ENCODE data around the gene MYO1E. TPM values are rescaled to one million over a fixed set of nuclear protein-coding genes. Genes with fewer than 3 reads are reported as not detected.

MYO1E gene
- total RNA-seq, 2 experiments from 2014 or later: 1.5 to 26.5 TPM

DNA sequence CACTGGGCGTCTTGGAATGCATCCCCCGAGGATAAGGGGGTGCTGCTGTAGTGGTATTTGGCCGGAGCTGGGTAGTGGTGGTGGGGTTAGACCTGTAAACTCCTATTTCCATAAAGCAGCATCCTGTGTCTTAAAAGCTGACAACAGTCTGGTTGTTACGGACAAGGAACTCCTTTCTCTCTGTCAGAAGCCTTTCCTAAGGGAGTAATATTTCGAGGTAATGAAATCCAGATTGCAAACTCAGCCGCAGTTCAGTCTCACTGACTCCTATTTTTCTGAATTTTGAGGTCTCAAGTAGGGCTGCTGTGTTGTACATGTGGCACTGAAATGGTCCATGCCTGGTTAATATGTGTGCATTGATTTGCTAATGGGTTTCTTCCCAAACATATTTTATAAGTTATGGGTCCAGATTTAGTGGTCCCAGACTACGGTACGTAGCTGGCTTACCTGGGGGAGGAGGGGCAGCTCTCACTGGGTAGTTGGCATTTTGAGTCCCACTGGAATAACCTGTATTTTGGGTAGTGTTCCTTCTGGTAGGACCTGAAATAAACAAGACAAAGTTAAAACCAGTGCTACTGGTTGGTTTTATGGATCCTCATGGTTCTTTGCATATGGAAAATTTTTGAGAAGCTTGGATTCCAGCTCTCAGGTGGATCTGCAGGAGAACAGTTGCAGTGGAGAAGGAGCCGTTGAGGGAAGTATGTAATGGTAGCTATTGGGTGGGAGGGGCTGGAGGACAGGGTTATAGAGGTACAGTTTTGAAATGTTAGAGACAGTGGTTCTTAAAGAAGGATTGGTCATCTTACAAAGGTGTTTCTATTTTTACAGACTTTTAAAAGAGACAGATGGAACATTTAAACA is 214.6 kb downstream of the MYO1E start:
- no TSS peak for BruUV-seq (replicated peaks)

DNA sequence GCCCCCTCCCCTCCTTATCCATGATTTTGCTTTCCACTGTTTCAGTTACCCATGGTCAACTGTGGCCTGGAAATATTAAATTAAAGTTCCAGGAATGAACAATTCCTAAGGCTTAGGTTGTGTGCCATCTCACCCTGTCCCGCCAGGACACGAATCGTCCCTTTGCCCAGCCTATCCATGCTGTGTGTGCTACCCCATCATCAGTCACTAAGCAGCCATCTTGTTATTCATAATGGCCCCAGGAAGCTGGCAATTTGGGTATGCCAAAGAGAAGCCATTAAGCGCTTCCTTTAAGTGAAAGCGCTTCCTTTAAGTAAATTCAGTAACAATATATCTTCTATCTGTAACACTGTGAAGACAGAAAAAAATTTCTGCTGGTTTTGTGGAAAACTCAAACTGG is 215.3 kb downstream of the MYO1E start:
- H3K79me2 ChIP-seq (ENCODE audit: insufficient read depth, low read depth, low read length): no peaks in the 10 kb centered on the region
- no peaks in the 10 kb centered on the region for H3K9me2 ChIP-seq (ENCODE audit: insufficient read depth, low read length)
- H3K27ac ChIP-seq (ENCODE audit: low read depth, low read length, poor library complexity, severe bottlenecking): no peak overlapping the region
- H3K4me1 ChIP-seq (ENCODE audit: insufficient read depth, low read length, poor library complexity, severe bottlenecking): no peaks in the 10 kb centered on the region
- DNase-seq (ENCODE audit: low spot score): no peak
- intact Hi-C loops (cut with micrococcal nuclease; ENCODE audit: unreplicated experiment): no loop called here
- H3K9me3 ChIP-seq (ENCODE audit: low read length): no peaks in the 10 kb centered on the region
- BruUV-seq (replicated peaks): no TSS peak
- no peaks in the 10 kb centered on the region for H3K36me3 ChIP-seq (ENCODE audit: insufficient read depth, low read length)
- no peaks in the 10 kb centered on the region for H4K20me1 ChIP-seq (ENCODE audit: insufficient read depth, low read length)
- no peak overlapping the region for H3K4me3 ChIP-seq (ENCODE audit: low read depth, low read length, poor library complexity, severe bottlenecking)
- no peak for TF ChIP-seq CTCF (conservative IDR thresholded peaks at IDR 0.05; ENCODE audit: low read length)
- ChIA-PET POLR2A (interaction anchor here (0.6 to 0.7 kb wide), 2 partner anchors 161 to 1158 kb away, joined by 4 to 8 read pairs; no protein-coding TSS in a partner anchor), CTCF (ENCODE audit: unreplicated experiment) (no interaction called here)
- no peak overlapping the region for H3K4me2 ChIP-seq (ENCODE audit: low read length)
- H2AFZ ChIP-seq (ENCODE audit: low read length): no peak overlapping the region

More for the DNA sequence above, 214.6 kb downstream of the MYO1E start:
- H3K36me3 ChIP-seq (ENCODE audit: insufficient read depth, low read length): no peaks in the 10 kb centered on the region
- no peaks in the 10 kb centered on the region for H3K4me1 ChIP-seq (ENCODE audit: insufficient read depth, low read length, poor library complexity, severe bottlenecking)
- CTCF ChIA-PET (ENCODE audit: unreplicated experiment): no interaction called here
- H4K20me1 ChIP-seq (ENCODE audit: insufficient read depth, low read length): no peaks in the 10 kb centered on the region
- H2AFZ ChIP-seq (ENCODE audit: low read length): no peak overlapping the region
- H3K9me3 ChIP-seq (ENCODE audit: low read length): no peaks in the 10 kb centered on the region
- no peak overlapping the region for H3K27ac ChIP-seq (ENCODE audit: low read depth, low read length, poor library complexity, severe bottlenecking)
- H3K9me2 ChIP-seq (ENCODE audit: insufficient read depth, low read length): no peaks in the 10 kb centered on the region
- H3K79me2 ChIP-seq (ENCODE audit: insufficient read depth, low read depth, low read length): no peaks in the 10 kb centered on the region
- no peak for DNase-seq (ENCODE audit: low spot score)
- intact Hi-C loops (cut with micrococcal nuclease; ENCODE audit: unreplicated experiment): no loop called here
- H3K4me3 ChIP-seq (ENCODE audit: low read depth, low read length, poor library complexity, severe bottlenecking): no peak overlapping the region
- no peak for TF ChIP-seq EZH2phosphoT487 (IDR thresholded peaks at IDR 0.05; ENCODE audit: borderline replicate concordance, low read depth, low read length)
- no peak overlapping the region for H3K4me2 ChIP-seq (ENCODE audit: low read length)
- POLR2A ChIA-PET: interaction anchor here (0.6 to 2.0 kb wide), 2 partner anchors 8 to 162 kb away, joined by 7 to 8 read pairs; no protein-coding TSS in a partner anchor

- Histone ChIP-seq H3K79me2 (ENCODE audit: insufficient read depth, low read depth, low read length) (no peaks in the 10 kb centered on the region), H3K27ac (ENCODE audit: low read depth, low read length, poor library complexity, severe bottlenecking) (no peak overlapping the region), H3K36me3 (ENCODE audit: insufficient read depth, low read length) (no peaks in the 10 kb centered on the region), H3K9me3 (ENCODE audit: low read length) (no peaks in the 10 kb centered on the region), H3K4me2 (ENCODE audit: low read length) (no peak overlapping the region), H3K4me3 (ENCODE audit: low read depth, low read length, poor library complexity, severe bottlenecking) (no peak overlapping the region), H2AFZ (ENCODE audit: low read length) (no peak overlapping the region), H3K4me1 (ENCODE audit: insufficient read depth, low read length, poor library complexity, severe bottlenecking) (no peaks in the 10 kb centered on the region), H3K9me2 (ENCODE audit: insufficient read depth, low read length) (no peaks in the 10 kb centered on the region), H4K20me1 (ENCODE audit: insufficient read depth, low read length) (no peaks in the 10 kb centered on the region)
- CTCF ChIA-PET (ENCODE audit: unreplicated experiment): no interaction called here
- no TSS peak for BruUV-seq (replicated peaks)
- no peak for DNase-seq (ENCODE audit: low spot score)
- TF ChIP-seq CTCF (conservative IDR thresholded peaks at IDR 0.05; ENCODE audit: low read length) (no peak), EZH2phosphoT487 (IDR thresholded peaks at IDR 0.05; ENCODE audit: borderline replicate concordance, low read depth, low read length) (no peak)
- POLR2A ChIA-PET: interaction anchor here (1.0 kb wide), 1 partner anchor 11 kb away, joined by 4 read pairs; no protein-coding TSS in a partner anchor
- intact Hi-C loops (cut with micrococcal nuclease; ENCODE audit: unreplicated experiment): no loop called here
These were observed 217.2 kb downstream of the MYO1E start for GRCh38 chr15:59155431-59155830.

Data from OCI-LY7 (cell line).